ENCODE data around the gene SLC25A22. TPM values are rescaled to one million over a fixed set of nuclear protein-coding genes. Genes with fewer than 3 reads are reported as not detected.

The SLC25A22 gene
- total and polyA plus RNA-seq, 9 of the 15 experiments (the other 6 are each of a cell fraction or from before 2014, with no cell fraction given), result 0.41 to 55.4 (median 11.4) TPM

- no peaks in the 10 kb centered on the region for H3K27me3 ChIP-seq (ENCODE audit: control insufficient read depth in 2 of 2, insufficient read depth in 2 of 2, low read length in 2 of 2)
- POLR2A ChIA-PET, result interaction anchor here (0.6 to 5.2 kb wide), 4 partner anchors 11 to 24 kb away, joined by 3 to 36 read pairs (median 4); partner anchors contain the start of genes CRACR2B and PNPLA2
- H3K36me3 ChIP-seq (ENCODE audit: control insufficient read depth, insufficient read depth, low read length), result peaks cover 65% of the 10 kb centered on the region; the same call in 2 of the 3 replicates
- H3K9ac ChIP-seq (ENCODE audit: insufficient read depth in 1 of 2, low read depth in 2 of 2, low read length in 2 of 2), result peak overlapping the region; percentile 25 to 81; a peak in 2 of 4 replicates
- H3K4me1 ChIP-seq (replicated peaks in 1 of 2; ENCODE audit: control insufficient read depth in 2 of 2, insufficient read depth in 2 of 2, low read length in 2 of 2), result peaks cover 31 to 82% of the 10 kb centered on the region in 2 experiments
- 53% methylated on average over 13 of the region's 17 CpGs for WGBS (ENCODE audit: insufficient coverage, low coverage, missing lambda C conversion rate)
- no peak overlapping the region for H3K4me2 ChIP-seq (ENCODE audit: insufficient read depth, low read length)
- H2AFZ ChIP-seq (ENCODE audit: low read depth, low read length), result no peak overlapping the region
- peaks cover 4% of the 10 kb centered on the region for H3K9me1 ChIP-seq (ENCODE audit: control insufficient read depth, insufficient read depth, low read length)
- intact Hi-C loops (cut with micrococcal nuclease) (no loop called here), in situ Hi-C loops (cut with MboI) (no loop called here)
- peaks cover 7% of the 10 kb centered on the region for H4K20me1 ChIP-seq (replicated peaks; ENCODE audit: control insufficient read depth, insufficient read depth, low read length)
- no peak overlapping the region for H3K4me3 ChIP-seq
- BruUV-seq (replicated peaks), result no TSS peak
- H3K79me2 ChIP-seq (ENCODE audit: control insufficient read depth, insufficient read depth, low read length), result peaks cover 77% of the 10 kb centered on the region
- peak; percentile 52 for FAIRE-seq
- no peaks in the 10 kb centered on the region for H3K9me3 ChIP-seq (replicated peaks; ENCODE audit: control insufficient read depth, insufficient read depth, low read depth, low read length)
- peak; percentile 38 for ATAC-seq
- CTCF ChIA-PET (ENCODE audit: low intra/inter-chr PET ratio), result no interaction called here
- DNase-seq (ENCODE audit: extremely low read depth in 1 of 4, low spot score in 3 of 4), result peak in 2 of 4 experiments; percentile 68 to 77
- H3K27ac ChIP-seq (ENCODE audit: extremely low read depth, low read depth, low read length), result peak overlapping the region; percentile 69
- TF ChIP-seq NBN (IDR thresholded peaks at IDR 0.05; ENCODE audit: low read depth), result no peak
- no peak for TF ChIP-seq MBD1 (CRISPR knock-in tag; IDR thresholded peaks at IDR 0.05)
- TF ChIP-seq SRF (CRISPR knock-in tag; IDR thresholded peaks at IDR 0.05), result no peak
- TF ChIP-seq RERE (CRISPR knock-in tag; IDR thresholded peaks at IDR 0.05; ENCODE audit: borderline replicate concordance), result no peak
- TF ChIP-seq HMBOX1 (IDR thresholded peaks at IDR 0.05), result no peak
- no peak for TF ChIP-seq ATF4 (CRISPR knock-in tag; IDR thresholded peaks at IDR 0.05)
- no peak for TF ChIP-seq ZNF79 (CRISPR knock-in tag; IDR thresholded peaks at IDR 0.05; ENCODE audit: low read depth)
These were observed 40.6 kb upstream of the SLC25A22 start for GRCh38 chr11:838441-839279.

All from K562 (cell line).